ENCODE measurements around the gene LFNG.

LFNG gene

DNA sequence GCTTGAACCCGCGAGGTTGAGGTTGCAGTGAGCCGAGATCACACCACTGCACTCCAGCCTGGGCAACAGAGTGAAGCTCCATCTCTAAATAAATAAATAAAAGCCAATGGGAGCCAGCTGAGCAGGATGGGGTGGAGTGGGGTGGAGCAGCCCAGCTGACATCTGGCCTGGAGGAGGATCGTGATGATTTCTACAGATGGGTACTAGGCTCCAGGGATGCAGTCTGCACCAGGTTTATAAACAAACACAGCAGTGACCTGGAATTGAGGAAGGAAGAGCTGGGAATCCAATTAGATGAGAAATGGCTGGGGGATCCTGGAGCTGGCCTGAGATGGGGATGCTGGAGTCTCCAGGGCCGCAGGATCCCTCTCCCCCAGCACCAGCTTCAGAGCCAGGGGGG is 36.1 kb upstream of the LFNG start:
- no peak for DNase-seq (ENCODE audit: low read depth in 2 of 2)

DNA sequence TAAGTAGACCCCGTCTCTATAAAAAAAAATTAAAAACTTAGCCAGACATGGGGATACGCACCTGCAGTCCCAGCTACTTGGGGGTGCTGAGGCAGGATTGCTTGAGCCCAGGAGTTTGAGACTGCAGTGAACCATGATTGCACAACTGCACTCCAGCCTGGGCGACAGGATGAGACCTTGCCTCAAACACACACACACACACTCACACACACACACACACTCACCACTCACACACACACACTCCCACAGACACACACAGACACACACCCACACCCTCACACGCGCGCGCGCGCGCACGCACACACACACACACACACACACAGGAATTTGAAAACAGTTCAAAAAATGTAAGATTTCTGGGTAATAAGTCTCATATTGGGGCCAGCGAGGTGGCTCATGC is 34.7 kb upstream of the LFNG start:
- no peak for DNase-seq (ENCODE audit: low read depth in 2 of 2)

DNA sequence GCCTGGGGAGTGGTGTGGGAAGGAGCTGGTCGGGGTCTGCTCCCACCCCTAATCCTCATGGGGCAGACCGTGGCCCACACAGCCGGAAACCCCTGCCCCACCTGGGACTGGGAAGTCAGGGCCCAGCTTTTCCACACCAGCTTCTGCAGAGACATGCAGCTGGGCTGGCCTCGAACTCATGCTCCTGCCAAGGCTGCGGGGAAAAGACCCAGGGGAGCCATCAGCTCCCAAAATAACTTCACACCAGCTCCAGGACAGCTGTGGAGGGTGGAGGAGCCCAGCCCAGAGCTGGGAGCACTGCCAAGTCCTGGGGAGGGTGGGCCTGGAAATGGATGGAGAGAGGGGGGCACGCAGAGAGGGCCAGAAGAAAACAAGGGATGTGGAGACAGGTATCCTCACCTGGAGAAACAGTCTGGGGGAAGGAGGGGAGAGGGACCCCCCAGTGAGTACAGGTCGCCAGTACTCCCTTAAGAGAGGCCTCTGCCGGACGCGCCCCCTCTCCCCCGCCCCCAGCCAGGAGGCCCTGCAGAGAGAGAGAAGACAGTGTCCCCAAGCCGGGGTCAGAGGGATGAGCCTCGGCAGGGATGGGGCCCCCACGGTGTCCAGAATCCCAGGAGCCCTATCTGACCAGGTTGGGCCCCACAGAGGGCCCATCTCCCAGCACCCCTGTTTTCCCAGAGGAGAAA is 31.8 kb upstream of the LFNG start:
- no peak for DNase-seq (ENCODE audit: low read depth in 2 of 2)

DNA sequence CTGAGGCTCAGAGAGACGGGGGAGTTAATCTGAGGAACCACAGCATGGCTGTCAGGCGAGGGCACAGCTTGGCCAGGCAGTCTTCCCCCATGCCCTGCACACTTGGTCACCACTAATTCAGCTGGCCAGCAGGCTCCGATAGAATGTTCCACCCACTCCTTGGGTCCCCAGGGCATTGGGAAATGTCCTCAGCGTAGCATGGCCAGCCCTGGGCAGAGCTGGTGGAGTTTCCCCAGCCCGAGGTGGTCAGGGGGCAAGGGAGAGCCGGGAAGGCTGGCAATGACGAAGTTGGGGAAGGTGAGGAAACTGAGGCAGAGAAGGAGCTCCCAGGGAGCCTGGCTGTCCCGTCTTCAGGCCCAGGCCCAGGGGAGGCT is 31.3 kb upstream of the LFNG start:
- DNase-seq (ENCODE audit: low read depth in 2 of 2) = no peak

DNA sequence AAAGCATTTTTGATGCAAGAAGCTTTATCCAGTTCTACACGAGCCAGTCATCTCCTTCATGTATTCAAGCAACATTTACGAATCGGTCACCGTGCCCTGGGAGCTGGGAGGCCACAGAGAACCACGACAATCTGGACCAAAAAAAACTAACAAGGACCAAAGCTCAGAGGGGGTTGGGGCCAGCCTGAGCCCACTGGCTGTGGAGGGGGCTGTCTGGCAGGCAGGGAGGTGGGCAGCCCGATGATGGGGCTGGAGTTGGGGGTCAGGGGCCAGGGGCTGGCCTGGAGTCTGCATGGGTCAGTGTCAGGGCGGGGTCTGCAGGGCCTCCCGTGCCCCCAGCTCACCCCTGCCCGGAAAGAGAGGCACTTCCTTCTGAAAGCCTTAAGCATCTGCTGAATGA is 30.9 kb upstream of the LFNG start:
- DNase-seq (ENCODE audit: low read depth in 2 of 2) = no peak

DNA sequence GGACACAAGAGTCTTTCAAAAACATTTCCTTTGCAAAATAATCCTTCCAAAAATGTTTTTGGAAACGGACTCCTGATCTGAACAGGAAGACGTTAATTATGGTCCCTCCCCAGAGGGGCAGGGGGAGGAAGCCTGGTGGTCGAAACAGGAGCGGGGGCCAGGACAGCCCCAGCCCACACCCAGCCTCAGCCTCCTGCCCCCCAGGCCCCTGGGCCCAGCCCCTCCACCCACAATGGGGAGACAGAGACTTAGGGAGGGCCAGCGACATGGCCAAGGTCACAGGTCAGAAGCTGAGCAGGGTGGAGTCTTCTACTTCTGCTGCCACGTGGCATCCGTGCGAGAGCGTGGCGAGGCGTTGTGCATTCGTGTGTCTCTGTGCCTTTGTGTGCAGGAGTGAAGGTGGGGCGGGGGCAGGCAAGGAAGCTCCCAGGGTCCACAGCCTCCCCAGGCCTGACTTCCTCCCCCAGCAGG is 29.4 kb upstream of the LFNG start:
- DNase-seq (ENCODE audit: low read depth in 2 of 2) = no peak

DNA sequence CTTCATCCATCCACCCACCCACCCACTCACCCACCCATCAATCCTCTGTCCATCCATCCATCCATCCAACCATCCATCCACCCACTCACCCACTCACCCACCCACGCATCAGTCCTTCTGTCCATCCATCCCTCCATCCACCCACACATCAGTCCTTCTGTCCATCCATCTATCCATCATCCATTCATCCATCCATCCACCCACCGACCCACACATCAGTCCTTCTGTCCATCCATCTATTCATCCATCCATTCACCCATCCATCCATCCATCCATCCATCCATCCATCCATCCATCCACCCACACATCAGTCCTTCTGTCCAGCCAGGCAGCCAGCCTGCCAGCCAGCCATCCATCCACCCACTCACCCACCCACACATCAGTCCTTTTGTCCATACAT is 27.5 kb upstream of the LFNG start:
- DNase-seq (ENCODE audit: low read depth in 2 of 2) = no peak

DNA sequence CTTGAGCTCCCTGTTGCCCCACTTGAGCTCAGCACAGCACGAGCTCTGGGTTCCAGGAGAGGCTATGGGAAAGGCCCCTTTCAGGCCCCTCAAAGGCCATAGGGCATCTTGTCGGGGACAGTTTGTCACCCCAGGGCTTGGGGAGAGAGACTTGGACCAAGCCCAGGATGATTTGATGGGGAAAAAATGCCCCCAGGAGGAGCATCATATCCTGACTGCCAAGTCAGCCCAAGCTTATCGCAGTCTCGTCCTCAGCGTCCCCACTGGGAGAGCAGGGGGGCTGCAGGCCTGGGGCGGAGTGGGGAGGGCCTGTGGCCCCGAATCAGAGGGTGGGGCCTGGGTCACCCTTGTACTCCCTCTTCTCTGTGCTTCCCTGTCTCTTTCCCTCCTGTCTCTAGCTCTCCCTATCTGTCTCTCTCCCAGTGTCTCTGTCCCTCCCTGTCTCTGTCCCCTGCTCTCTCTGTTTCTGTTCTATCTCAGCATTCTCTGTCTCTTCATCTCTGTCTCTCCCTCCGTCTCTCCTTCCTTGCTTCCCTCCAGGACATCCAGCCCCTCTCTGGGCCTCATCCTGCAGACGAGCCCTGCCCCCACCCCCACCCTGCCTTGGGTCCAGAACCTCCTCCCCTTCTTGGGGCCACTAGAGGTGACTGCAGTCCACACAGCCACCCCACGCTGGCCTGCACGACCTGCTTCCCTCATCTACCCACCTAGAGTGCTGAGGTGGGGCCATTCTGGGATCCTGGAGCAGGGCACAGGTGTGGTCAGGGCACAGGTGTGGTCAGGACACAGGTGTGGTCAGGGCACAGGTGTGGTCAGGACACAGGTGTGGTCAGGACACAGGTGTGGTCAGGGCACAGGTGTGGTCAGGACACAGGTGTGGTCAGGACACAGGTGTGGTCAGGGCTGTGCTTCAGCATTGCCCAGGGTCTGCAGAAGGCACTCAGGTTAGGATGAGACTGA is 26.1 kb upstream of the LFNG start:
- no peak for DNase-seq (ENCODE audit: low read depth in 2 of 2)

DNA sequence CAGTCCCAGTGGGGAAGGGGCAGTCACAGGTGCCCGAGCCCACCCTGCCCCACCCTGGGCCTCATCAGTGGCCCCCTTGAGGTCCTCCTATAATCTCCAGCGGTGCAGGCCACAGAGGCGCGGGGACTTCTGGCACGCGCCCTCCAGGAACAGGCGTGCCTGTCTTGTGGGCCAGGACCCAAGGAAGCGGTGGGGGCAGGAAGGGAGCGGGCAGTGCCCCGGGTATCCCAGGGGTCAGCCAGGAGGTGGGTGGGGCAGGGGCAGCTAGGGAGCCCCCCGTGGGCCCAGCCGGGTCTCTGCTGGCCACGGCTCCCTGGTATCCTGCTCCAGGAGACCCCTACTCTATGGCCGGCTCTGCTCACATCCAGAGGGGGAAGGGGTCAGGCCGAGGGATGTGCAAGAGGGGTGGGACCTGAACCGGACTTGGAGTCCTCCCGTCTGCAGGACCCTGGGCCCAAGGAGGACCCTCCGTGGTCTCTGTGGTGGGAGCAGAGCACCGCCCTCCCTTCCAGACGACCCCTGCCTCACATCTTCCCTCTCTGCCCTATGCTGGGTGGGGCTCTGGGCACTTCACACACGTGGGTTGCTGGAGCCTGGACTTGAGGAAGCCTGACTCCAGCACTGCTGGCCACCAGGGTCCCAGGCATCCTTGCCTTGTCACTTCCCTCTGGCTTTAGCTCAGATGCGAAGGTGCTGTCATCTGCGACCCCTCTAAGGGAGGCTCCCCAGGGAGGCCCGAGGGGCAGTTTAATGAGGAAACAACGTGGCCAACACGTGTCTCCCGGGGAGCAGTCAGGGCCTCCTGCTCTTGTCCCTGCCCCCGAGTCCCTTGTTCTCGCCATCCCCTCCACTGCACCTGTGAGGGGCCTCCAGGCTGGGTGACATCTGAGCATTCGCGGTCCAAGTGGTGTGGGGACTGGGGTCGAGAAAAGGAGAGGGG is 25.1 kb upstream of the LFNG start:
- DNase-seq (ENCODE audit: low read depth in 2 of 2) = no peak

DNA sequence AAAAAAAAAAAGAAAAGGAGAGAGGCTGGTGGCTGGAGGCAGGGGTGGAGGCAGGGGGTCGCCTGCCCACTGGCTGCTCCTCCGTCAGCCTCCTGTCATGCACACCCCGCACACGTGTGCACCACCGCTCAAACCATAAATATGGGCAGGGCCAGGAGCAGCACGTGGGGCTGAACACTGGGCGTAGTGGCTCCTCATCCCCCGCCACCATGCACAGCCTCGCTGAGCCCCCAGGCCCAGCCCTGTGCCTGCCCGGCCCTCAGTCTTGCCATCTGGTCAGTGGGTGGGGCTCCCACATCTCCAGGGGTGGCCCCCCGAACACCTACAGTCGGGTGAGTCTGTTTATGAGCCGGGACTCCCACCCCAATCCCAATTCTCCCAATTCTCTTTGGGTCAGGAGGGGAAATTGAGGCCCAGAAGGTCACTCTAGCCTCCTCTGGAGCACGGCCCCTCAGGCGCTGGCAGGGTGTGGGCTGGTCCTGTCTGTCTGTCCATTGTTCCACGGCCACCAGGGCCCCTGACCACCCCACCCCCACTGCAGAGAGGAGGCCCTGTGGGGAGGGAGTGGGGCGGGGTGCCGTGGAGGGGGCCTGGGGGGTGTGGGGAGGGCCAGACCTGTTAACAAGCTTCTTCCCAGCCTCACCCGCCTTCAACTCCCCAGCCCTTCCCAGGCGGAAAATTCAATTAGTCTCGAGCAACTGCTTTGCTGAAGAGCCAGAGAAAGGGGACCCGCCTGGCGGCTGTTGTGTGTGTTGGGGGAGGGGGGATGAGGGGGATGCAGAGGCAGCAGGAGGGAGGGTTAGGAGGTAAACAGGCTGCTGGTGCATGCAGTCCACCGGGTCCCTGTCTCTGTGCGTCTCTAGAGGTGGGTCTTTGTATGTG is 23.9 kb upstream of the LFNG start:
- no peak for DNase-seq (ENCODE audit: low read depth in 2 of 2)

DNA sequence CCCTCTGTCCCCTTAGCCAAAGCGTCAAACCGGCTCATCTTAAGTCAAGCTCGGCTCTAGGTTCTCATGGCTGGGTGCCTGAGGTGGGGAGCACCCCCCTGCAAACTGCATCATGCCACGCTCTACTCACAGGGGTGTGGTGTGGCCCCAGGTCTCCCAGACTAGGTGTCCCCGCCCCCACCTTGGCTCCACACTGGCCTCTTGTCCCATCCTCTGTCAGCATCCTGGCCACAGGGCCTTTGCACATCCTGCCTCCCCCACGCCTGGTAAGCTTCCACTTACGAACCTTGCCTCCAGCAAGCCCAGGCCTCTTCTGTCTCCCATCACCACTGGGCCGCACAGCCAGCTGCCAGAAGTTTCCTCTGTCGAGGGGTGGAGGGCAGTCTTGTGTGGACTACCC is 23.2 kb upstream of the LFNG start:
- no peak for DNase-seq (ENCODE audit: low read depth in 2 of 2)

DNA sequence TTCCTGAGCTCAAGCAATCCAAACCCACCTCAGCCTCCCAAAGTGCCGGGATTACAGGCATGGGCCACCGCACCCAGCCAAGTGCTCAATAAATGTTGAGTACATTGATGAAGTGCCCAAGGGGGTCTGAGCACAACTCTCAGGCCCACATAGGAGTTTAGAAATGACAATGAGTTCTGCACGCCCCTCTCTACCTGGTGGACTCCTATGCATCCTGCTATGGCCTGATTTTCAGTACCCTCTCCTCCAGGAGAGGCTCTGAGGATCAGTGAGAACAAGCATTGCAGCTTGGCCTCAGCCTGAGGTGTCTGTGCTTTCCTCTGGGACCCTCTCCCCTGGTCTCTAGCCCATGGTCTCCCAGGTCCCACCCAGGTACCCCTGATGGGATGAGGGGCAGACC is 22.5 kb upstream of the LFNG start:
- no peak for DNase-seq (ENCODE audit: low read depth in 2 of 2)

DNA sequence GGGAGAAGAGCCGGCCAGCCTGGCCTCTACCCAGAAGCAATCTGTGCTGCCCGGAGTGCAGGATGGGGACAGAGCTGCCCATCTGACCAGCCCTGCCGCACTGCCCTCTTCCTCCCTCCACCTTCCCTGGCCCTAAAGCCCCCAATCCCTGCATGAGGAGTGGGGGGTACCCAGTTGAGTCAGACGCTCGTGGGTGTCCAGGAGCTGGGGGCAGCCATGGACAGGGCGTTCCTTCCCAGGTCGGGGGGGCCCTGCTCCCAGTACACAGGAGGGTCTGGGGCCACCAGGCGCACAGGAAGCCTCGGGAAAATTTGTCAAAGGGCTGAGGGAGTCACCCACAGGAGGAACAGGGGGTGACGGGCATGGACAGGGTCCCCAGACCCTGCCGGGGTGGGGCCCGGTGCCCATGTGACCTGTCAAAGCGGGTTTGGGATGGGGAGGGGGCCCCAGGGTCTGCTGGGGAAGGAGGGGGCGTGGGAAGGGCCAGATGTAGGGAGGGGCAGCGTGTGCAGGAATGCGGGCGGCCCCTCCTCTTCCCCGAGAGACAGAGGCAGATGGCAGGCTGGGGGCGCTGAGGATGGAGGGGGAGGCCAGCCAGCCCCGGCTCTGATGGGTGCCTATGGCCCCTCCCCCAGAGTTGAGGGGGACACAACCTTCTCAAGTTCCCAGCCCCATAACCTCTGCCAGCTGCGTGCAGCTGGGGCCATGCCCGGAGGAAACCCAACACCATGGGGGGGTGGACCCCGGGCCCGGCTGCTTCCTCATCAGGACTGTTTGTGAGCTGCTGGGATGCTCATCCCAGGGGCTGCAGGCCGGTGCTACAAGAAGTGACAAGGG is 21.9 kb upstream of the LFNG start:
- DNase-seq (ENCODE audit: low read depth in 2 of 2) = no peak

DNA sequence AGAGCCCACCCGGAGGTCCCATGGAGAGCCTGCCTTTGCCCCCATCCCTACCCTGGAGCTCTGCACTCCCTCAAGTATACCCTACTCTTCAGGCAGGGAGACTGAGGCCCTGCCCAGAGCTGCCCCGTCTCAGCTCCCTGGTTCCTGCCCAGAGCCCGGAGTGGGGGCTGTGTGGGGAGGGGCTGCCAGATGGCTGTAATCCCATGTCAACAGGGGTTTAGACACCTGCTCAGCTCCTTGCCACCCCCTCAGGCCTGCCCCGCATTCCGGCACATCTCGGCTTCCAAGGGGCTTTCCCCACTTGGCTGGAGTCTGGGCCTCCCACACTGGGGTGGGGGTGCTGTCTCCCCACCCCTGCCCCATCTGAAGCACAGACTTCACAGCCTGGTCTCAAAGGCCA is 20.9 kb upstream of the LFNG start:
- DNase-seq (ENCODE audit: low read depth in 2 of 2) = no peak

DNA sequence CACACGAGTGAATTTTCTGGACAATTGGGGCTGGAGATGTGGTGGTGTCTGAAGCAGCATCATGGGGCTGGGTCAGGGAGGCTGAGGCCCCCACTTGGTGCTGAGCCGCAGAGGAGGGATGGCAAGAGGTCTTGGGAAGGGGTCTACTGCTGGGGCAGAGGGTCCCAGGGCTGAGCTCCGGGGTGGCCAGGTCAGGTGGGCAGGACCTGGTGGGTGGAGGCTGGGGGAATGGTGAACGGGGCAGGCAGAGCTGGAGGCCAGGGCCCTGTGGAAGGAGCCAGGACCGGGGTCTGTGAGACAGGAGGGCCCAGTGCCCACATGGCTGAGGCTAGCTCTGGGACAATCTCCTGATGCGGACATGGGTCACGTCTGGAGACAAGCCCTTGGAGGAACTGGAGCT is 20.4 kb upstream of the LFNG start:
- no peak for DNase-seq (ENCODE audit: low read depth in 2 of 2)

DNA sequence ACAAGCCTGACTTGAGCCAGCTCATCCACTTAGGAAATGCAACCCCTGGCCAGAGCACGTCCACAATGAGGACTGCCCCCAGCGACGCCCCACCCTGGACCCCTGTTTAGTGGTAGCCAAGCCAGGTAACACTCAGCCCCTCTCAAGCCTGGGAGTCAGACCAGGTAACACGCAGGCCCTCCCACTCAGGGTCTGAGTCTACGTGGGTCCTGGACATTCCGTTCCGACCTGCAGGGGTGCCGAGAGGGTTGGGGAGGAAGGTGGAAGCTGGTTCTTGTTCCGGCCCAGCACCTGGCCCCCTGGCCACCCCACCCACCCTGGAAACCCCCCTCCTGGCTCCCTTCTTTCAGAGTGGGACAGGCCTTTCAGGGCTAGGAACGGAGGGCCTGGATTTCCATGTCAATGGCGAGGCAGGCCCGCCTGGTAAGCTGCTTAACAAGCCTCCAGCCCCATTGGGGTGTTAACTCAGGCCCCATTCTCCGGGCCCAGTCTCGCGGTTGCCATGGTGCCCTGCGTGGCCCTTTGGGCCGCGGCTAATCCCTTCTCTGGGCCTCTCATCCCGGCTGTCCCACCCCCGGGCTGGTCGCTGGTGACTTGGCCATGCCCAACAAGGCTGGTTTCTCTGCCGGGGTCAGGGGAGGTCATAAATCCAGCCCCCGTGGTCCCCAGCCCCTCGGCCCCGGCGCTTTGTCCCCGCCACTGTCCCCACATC is 19.7 kb upstream of the LFNG start:
- DNase-seq (ENCODE audit: low read depth in 2 of 2) = no peak

DNA sequence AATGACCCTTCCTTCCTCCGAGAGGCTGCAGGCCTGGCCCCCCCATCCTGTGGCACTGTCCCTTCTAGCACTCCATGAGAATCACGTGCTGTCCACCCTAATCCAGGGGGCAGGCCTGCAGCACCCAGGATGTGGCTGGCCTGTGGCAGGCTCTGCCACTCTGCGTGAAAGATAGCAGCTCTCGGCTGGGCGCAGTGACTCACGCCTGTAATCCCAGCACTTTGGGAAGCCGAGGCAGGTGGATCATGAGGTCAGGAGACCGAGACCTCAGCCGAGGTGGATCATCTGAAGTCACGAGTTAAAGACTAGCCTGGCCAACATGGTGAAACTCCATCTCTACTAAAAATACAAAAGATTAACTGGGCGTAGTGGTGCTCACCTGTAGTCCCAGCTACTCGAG is 18.9 kb upstream of the LFNG start:
- no peak for DNase-seq (ENCODE audit: low read depth in 2 of 2)

DNA sequence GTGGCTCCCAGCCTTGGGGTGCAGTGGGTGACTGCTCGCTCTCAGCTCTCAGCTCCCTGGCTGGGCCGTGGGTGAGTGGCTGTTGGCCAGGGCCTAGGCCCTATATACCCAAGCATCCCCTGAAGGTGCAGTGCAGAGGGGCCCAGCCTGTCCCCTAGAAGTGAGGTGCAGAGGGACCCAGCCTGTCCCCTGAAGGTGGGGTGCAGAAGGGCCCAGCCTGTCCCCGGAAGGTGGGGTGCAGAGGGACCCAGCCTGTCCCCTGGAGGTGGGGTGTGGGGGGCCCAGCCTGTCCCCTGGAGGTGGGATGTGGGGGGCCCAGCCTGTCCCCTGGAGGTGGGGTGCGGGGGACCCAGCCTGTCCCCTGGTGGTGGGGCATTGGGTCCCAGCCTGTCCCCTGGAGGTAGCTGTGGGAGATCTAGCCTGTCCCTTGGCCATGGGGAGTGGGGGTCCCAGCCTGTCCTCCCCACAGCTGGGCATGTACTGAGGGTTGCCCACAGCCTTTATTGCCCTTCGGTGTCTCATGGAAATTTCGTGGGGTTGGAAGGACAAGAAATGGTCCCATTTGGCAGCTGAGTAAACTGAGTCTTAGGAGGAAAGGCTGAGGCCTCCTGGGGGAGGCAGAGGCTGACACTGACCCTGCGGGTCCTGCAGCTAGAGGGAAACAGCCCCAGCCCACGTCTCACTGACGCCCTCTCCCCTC is 17.5 kb upstream of the LFNG start:
- DNase-seq (ENCODE audit: low read depth in 2 of 2) = no peak

DNA sequence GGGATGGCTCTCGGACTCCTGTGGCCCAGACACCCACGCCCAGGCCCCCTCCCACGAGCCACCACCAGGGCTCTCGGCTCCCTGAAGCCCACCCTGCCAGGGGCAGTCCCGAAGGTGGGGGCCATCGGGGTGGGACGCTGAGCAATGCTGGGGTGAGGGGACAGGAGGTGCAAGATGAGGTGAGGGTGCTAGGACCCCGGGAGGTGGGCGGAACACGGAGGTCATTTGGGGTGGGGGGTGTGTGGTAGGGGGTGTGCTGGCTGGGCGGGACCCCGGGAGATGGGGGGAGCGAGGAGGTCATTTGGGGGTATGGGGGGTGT is 17.0 kb upstream of the LFNG start:
- DNase-seq (ENCODE audit: low read depth in 2 of 2) = no peak
